Stimulated activated CD8-positive, alpha-beta memory T cell treated with anti-CD3 and anti-CD28 coated beads, Interleukin-12 subunit alpha, Interleukin-12 subunit beta, amount 100 ng/mL, for 1 hour (primary cell): Measurements from ENCODE around the gene GRIK1.

Experiments
- DNase-seq: peaks from one replicate; pipeline ENCODE4 v3.0.0-alpha.2; 2020; ENCODE audit warnings: low read depth

The GRIK1 gene

DNA sequence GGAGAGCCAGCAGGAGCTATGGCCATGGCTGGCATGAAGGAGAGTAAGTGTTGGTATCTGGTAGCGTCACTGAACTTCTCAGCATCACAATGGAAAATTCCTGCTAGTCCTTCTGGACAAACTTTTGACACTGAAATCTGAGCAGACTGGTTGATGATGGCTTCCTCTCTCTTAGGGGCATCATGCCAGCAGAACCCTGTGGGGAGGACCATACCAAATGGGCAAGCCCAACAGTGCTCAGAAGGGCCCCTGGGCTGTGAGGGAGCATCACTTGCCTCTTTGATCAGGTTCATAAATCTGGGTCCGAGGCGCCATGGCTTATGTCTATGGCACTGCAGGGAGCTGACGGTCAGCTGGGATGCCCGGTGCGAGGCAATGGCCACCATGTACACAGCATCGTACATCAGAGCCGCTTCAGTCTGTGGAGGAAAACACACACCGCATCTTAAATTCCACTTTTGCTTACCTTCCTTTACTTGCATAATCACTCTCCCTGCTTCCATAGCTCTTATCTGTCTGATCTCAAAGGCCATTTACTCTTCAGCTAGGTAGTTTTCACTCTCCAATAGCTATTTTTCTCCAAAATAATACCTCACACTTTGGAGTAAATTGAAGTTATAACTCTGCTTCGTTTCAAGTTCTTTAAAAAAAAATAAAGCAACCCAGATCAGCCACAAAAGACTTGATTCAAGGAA, 297.1 kb downstream of the GRIK1 start:
- no peak for DNase-seq

DNA sequence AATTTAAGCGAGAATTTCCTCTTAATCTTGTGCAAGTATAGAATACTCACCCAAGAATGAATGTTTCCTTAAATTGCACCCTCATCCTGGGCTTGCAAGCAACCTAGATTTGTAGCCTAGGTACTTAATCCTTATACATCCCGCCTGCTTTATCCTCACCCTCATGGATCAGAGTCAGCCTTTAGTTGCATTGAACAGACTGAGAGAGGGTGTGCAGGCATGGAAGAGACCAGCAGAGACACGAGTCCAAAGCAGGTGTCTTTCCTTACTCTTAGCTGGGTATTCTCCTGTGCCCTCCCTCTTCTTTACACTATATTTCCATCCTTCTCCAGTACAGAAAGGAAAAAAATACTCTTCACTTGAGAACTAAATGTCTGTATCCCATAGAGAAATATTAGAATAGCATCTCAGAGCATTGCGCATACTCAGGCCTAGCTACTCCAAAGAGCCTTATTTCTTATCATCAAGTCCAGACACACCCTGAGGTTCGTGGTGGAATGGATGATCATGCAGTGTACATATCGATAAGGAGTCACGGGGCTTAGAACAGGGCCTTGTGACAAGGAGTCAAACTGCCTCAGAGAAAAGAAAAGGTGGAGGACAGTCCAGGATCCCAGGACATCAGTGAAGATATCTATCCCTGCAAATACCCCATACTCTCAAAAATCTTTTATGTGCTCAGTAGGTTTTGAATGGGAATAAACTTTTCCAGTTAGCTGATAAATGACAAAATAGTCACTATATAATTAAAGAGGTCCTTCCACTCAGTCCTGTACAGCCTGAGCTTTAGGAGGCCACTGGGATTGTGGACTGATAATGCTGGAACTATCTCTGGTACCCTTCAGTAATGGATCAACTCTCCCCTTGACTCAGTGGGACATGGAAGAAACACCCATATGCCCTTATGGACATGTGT, 297.9 kb downstream of the GRIK1 start:
- no peak for DNase-seq

DNA sequence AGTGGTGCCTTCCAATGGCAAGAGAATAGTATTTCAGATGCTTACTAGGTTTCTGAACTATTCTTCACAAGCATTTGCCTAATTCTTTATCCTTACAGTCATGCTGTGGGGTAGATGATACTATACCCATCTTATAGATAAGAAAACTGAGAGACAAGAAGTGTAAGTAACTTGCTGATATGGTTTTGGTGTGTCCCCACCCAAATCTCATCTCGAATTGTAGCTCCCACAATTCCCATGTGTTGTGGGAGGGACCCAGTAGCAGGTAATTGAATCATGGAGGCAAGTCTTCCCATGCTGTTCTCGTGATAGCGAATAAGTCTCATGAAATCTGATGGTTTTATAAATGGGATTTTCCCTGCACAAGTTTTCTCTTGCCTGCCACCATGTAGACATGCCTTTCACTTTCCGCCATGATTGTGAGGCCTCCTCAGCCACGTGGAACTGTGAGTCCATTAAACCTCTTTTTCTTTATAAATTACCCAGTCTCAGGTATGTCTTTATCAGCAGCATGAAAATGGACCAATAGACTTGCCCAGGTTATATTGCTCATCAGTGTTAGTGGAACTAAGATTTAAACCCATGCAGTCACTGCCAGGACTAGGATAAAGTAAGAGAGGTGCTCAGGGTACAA, 298.7 kb downstream of the GRIK1 start:
- DNase-seq, result no peak

DNA sequence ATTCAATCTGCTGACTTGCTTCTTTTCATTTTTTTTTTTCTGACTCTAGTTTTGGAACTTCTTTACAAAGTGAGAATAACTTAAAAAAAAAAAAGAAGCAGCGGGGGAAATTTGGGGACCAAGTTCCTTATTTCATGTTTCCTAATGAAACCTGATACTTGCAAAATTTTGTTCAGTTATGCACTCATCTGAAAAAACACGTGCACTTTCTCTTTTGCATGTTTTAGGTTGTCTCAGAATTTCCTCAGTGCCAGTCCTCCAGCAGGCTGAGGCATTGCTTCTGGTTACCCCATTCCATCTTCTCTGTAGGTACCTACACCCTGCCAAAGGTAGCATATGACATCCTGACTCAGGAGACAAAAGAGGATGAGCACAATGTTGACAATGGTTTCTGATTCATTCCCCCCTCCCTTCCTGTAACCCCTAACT, 299.7 kb downstream of the GRIK1 start:
- no peak for DNase-seq

DNA sequence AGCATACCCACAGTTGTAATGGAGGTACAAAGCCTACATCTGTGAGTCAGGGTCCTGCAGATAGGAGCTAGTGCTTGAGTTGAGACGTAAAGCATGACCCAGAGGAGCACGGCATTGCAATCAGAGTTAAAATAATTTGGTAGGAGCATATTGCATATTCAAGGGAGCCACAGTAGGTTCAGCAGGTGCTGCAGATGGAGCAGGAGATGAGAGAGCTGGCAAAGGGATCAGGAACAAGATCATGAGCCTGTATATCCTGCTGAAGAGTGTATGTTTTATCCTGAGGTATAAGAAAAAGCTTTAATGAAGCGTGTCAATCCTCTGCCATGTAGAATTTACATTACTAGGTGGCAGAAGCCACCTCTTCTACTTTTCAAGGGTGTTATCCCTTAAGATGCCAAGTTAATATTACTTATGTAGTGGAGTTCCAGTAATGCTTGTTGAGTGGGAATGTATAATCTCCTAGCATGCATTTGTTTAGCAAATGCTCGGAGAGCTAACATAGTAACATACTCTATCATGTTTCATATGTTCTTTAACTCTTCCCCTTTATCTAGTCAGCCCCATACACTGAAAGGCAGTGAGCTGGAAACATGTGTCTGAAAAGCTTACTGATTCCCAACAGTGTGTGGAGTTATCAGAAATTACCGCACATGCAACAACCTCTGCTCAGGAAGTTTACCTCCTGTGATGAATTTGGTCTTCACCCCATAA, 300.3 kb downstream of the GRIK1 start:
- no peak for DNase-seq

DNA sequence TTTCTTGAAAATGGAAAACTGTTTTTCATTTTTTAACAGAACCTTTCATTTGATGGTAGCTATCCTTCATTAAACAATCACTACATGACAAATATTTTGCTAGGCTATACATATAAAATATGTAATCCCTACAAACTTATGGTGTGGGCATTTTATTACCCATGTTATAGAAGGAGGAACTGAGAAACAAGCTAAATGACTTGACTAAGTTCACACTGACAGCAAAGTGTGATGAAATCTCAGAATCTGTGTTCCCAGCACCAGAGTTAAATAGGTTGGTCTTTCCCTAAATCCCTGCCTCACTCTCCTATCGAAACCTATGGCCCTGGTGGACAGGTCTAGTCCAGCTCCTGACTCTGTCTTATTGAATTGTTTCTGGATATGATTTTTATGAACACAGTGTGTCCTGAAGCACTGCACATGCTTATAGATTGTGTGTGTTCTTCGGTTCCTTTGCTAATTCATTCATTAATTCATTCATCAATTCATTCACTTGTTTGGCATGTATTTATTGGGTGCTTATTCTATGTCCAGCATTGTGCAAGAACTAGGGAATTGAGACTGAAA, 301.0 kb downstream of the GRIK1 start:
- no peak for DNase-seq

DNA sequence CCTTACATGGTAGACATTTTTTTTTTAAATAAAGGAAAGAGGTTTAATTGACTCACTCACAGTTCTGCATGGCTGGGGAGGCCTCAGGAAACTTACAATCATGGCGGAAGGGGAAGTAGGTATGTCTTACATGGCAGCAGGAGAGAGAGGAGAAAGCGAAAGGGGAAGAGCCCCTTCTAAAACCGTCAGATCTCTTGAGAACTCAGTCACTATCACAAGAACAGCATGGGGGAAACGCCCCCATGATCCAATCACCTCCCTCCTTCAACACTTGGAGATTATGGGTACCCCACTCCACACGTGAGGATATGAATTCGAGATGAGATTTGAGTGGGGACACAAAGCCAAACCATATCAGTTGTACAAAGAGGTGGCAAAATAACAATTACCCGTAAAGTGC, 301.7 kb downstream of the GRIK1 start:
- no peak for DNase-seq

DNA sequence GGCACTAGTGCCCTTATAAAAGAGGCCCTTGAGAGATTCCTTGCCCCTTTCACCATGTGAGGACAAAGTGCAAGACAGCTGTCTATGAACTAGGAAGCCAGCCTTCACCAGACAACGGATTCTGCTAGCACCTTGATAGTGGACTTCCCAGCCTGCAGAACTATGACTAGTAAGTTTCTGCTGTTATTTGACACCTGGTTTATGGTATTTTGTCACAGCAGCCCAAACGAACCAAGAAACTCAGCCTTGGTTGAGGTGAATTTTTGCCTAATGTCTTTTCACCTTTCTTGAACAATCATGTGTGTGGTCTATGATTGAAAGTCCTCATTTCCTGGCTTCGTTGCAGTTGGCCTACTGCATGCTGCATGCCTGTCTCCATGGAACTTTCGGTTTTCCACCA, 302.2 kb downstream of the GRIK1 start:
- DNase-seq, result no peak

DNA sequence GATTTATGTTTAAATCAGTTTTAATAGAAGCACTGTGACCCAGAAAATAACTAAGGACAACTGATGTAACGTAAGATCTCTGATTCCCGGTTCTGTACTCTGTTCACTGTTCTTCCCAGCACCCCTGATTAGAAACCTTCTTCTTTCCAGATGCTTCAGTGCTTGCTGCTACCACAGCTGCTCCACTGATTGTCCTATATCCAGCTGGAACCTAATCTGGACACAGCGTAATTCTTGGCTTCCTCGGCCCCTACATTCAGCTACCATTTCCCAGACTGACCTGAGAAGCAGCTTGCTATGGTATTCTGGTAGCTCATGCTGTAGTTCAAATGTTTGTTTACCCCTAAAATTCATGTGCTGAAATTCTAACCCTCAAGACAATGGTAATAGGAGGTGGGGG, 302.7 kb downstream of the GRIK1 start:
- no peak for DNase-seq

DNA sequence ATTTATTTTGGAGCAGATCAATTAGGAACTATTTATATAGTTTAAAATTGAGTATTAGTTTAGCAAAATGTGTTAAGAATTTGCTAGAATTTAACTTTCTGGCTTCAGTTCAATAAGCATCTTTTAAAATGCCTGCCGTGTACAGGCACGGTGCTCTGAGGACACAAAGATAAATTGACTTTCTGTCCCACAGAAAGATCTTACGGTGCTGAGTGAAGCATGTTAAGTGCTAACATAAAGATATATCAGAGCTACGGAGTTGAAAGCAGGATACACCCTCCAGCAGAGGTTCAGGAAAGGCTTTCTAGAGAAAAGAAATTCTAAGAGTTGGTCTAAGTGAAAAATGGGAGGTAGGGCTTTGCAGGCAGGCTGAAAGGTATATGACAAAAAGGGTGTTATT, 305.4 kb downstream of the GRIK1 start:
- DNase-seq, result no peak

DNA sequence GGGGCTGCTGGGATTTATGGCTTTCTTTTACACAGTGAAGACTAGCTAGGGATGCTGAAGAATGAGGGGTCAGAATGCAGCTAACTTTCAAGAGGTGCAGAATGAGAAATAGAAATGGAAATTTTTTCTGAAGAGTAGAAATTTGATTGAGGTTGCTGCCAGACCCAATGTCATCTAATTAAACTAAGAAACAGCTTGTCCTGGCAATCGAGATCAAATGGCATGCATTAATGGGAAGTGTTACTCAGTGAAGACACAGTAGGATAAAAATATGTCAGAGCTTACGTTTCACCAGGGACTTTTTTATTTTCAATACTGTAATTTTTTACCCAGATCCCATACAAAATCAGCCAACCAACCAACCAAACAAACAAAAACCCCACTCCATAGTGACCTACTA, 306.0 kb downstream of the GRIK1 start:
- no peak for DNase-seq

DNA sequence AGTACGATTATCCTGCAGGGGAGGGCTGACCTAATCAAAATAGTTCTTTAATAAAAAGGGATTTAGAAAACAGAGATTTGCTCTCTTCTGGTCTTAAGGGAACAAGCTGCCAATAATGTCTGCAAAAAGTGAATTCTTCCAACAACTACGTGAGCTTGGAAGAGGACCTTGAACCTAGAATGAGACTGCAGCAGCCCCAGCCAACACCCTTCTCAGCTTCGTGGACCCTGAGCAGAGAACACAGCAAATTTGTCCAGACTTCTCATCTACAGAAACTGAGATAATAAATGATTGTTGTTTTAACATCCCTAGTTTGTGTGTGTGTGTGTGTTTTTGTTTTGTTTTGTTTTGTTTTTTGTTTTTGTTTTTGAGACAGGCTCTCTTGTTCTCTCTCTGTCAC, 309.4 kb downstream of the GRIK1 start:
- no peak for DNase-seq

DNA sequence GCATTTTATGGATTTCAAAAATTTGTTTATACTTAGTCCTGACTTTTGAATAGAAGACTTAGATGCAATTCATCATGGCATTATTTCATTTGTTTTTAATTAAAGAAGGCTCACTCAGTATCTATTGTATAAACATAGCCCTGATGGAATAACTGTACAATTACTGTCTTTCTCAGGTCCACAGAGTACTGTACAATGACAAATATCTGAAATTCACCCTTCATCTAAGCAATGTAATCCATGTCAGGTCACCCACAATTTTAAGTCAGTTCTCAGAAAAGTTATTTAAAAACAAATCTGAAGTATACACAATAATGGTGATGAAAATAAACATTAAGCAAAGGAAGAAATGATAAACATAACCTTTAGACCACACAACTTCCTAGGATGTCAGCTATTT, 311.9 kb downstream of the GRIK1 start:
- DNase-seq, result no peak

DNA sequence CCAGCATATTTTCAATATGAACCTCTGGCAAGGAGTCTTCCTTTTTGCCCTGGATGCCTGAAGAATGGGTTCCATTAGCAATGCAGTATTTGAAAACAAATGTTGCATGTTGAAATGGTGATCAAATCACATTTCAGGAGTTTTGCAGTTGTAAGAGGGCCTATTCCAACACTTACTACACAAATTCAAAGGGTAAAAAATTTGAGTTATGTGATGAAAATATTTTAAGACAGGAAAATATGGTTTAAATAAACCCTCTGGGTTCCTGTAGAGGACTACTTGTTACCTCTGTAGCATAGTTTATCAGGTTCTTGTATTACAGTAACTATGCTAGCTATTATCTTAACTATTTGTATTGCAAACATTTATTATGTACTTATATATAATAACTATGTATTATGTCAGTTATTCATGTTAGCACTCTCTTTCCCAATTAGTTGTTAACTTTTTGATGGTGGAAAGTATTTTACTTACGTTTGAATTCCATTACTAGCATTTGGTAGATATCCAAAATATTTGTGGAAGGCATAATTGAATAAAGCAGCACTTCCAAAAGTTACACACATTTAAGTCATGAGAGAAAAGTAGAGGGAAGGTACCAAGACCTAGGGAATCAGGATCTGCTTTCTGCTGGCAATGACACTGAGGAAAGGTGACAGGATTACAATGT, 312.9 kb downstream of the GRIK1 start:
- no peak for DNase-seq

DNA sequence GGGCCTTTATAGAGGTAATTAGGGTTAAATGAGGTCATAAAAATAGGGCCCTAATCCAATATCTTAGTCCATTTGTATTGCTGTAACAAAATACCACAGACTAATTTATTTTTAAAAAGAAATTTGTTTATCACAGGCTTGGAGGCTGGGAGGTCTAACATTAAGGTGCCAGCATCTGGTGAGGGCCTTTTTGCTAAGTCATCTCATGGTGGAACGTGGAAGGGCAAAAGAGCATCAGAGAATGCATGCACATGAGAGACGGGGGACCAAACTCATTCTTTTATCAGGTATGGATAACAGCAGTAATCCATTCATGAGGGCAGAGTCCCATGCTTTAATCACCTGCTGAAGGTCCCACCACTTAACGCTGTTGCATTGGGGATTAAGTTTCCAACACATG, 313.8 kb downstream of the GRIK1 start:
- DNase-seq, result no peak

DNA sequence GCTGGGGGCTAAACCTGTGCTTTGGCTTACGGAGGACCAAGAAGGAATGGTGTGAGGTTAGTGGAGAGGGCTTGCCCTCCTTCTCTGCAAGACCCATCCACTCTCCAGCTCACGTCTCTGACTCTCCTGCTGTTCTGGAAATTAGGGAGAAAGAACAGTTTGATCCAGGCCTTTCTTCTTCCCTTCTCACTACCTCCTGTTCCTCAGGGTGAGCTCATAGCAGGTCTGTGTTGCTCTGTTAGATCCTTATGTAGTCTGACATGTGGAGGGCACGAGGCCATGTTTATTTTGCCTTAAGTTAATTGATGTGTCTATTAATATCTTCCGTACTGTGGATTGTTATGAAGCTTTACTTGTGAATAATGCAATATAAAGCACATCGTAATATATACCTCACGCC, 315.0 kb downstream of the GRIK1 start:
- DNase-seq, result no peak

DNA sequence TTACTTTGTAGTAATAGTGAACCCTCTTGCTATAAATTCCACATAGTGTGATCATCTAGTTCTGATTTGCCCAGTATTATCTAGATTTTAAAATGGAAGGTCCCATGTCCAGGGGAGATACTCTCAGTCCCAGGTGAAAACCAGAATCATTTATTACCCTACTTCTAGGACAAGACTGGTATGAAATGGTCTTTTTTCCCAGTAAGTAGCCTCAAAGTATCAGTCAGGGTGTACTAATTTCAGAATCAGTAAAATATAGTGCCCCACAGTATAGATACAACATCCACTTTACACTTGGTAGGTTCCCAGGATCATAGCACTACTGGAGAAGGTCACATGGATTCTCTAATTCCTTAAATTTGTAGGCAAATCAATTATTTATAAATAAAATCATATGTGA, 318.3 kb downstream of the GRIK1 start:
- DNase-seq, result no peak

DNA sequence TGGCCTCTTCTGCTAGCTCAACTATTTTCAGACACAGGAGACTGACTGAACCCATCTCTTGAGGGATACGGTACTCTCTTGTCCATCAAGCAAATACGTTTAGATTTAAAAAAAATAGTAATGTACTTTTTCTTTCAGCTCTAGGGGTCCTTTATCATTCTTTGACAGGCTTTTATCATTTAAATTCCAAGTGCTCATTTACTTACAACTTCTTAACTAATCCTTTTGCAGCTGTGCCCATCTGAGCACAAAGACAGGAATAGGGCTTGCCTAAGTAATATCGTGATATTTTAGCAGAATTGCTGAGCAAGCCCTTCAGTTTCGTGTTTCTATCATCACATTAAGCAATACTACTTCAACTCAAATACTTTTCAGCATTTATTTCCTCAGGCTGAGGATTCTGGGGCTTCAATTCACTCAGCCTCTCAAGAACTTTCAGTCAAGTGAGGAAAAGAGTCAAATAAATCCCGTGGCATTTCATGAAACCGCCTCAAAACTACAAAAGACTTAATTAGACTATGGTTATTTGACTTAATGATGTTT, 323.5 kb downstream of the GRIK1 start:
- DNase-seq, result no peak

DNA sequence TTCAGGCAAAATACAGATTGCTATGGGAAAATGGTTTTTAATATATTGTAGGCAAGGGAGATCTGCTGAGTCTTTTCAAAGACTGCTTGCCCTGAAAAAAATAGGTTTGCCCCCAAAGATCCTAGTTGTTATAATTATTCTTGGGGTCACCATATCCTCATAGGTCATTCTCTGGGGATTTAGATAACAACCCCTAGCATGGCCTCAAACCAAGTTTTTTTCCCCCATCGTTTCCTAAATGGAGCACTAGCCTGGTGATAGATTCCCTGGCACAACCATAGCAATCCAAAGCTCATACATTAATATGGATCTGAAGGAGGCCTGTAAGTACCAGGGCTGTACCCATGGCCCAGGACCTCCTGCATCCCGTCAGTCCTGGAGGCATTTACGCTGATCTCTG, 325.9 kb downstream of the GRIK1 start:
- no peak for DNase-seq

DNA sequence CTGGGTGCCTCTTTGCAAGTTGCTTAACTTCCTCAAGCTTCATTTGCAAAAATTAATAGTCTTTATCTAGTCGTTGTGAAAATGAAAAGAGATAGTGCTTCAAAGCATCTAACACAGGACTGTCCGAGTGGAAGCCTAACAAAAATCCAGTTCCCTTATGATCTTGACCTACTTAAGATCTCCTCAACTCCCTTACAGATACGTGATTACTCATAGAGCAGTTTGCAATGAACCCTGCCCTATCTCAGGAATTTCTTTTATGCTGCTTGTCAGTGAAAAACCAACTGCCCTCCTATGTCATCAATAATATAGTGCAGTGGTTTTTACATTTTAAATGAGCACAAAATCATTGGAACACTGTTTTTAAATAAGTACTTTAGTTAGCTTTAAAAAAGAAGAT, 326.8 kb downstream of the GRIK1 start:
- DNase-seq, result no peak

DNA sequence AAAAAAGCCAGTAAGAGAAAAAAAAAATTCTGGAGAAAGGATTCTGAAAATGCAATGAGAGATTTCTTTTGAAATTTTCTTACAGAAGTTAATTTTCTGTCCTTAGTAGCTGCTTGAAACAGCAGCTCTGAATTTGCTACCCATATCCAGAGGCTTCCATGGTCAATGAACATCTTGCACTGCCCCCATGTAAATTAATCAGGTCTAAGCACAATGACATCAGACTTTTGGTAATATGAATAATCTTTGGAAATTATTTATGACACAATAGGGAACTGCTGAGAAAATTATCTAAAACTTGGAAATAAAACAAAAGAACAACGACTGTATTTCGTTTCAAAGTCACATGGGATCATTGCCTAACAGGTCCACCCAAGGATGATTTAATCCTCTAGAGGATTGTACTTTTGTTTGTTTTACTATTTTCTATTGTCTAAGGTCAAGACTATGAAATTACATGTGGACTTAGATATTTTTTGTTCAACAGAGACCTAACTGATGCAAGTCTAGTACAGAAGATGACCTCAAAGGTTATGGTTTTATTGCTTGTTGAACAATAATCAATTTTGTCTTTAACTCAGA, 328.9 kb downstream of the GRIK1 start:
- no peak for DNase-seq
